ENCODE data around the gene IMMP2L. TPM values are rescaled to one million over a fixed set of nuclear protein-coding genes. Genes with fewer than 3 reads are reported as not detected.

Gene IMMP2L
- total RNA-seq, 1 donor: 8.2 TPM

- no peak overlapping the region for H3K4me3 ChIP-seq (ENCODE audit: low read depth, low read length)
- DNase-seq (ENCODE audit: low read depth): no peak
- no peak for TF ChIP-seq CTCF (IDR thresholded peaks at IDR 0.05; ENCODE audit: insufficient read depth, low read depth, low read length)
Observed at GRCh38 chr7:110841840-110842545, 720.3 kb downstream of the IMMP2L start.

GRCh38 chr7:110839866-110840265, 722.4 kb downstream of the IMMP2L start:
- DNase-seq (ENCODE audit: low read depth): peak; percentile 26
- no peak for TF ChIP-seq CTCF (IDR thresholded peaks at IDR 0.05; ENCODE audit: insufficient read depth, low read depth, low read length)
- H3K4me3 ChIP-seq (ENCODE audit: low read depth, low read length): no peak overlapping the region

GRCh38 chr7:110835849-110836248, 726.4 kb downstream of the IMMP2L start:
- no peak for DNase-seq (ENCODE audit: low read depth)
- H3K4me3 ChIP-seq (ENCODE audit: low read depth, low read length): no peak overlapping the region
- TF ChIP-seq CTCF (IDR thresholded peaks at IDR 0.05; ENCODE audit: insufficient read depth, low read depth, low read length): no peak

GRCh38 chr7:110835218-110835617, 727.1 kb downstream of the IMMP2L start:
- no peak for DNase-seq (ENCODE audit: low read depth)
- no peak for TF ChIP-seq CTCF (IDR thresholded peaks at IDR 0.05; ENCODE audit: insufficient read depth, low read depth, low read length)
- no peak overlapping the region for H3K4me3 ChIP-seq (ENCODE audit: low read depth, low read length)

GRCh38 chr7:110831419-110831818, 730.9 kb downstream of the IMMP2L start:
- no peak overlapping the region for H3K4me3 ChIP-seq (ENCODE audit: low read depth, low read length)
- DNase-seq (ENCODE audit: low read depth): no peak
- TF ChIP-seq CTCF (IDR thresholded peaks at IDR 0.05; ENCODE audit: insufficient read depth, low read depth, low read length): no peak

- DNase-seq (ENCODE audit: low read depth): no peak
- TF ChIP-seq CTCF (IDR thresholded peaks at IDR 0.05; ENCODE audit: insufficient read depth, low read depth, low read length): no peak
- H3K4me3 ChIP-seq (ENCODE audit: low read depth, low read length): no peak overlapping the region
Observed at GRCh38 chr7:110830778-110831177, 731.5 kb downstream of the IMMP2L start.

- DNase-seq (ENCODE audit: low read depth): no peak
- TF ChIP-seq CTCF (IDR thresholded peaks at IDR 0.05; ENCODE audit: insufficient read depth, low read depth, low read length): no peak
- no peak overlapping the region for H3K4me3 ChIP-seq (ENCODE audit: low read depth, low read length)
Observed at GRCh38 chr7:110827936-110828335, 734.4 kb downstream of the IMMP2L start.

All from fibroblast of villous mesenchyme (primary cell).